GM18505 (cell line): Measurements from ENCODE around the gene PXT1.
"Not testable (repeated sequence)": the region's sequence is repeated elsewhere in the genome, so short reads cannot be mapped to it uniquely, and the experiment has no call there.

Experiments
- ATAC-seq: cut with Tn5 transposase; IDR thresholded peaks from one replicate; pipeline ENCODE4 v1.9.1; 2021; ENCODE audit not compliant: unreplicated experiment
- POLR2A ChIP-seq: IDR thresholded peaks from 4 replicates; pipeline ENCODE4 v1.6.1; 2011; ENCODE audit warnings: borderline replicate concordance; ENCODE audit not compliant: insufficient read depth, insufficient read length; ENCODE audit errors: extremely low read depth

Gene PXT1

DNA sequence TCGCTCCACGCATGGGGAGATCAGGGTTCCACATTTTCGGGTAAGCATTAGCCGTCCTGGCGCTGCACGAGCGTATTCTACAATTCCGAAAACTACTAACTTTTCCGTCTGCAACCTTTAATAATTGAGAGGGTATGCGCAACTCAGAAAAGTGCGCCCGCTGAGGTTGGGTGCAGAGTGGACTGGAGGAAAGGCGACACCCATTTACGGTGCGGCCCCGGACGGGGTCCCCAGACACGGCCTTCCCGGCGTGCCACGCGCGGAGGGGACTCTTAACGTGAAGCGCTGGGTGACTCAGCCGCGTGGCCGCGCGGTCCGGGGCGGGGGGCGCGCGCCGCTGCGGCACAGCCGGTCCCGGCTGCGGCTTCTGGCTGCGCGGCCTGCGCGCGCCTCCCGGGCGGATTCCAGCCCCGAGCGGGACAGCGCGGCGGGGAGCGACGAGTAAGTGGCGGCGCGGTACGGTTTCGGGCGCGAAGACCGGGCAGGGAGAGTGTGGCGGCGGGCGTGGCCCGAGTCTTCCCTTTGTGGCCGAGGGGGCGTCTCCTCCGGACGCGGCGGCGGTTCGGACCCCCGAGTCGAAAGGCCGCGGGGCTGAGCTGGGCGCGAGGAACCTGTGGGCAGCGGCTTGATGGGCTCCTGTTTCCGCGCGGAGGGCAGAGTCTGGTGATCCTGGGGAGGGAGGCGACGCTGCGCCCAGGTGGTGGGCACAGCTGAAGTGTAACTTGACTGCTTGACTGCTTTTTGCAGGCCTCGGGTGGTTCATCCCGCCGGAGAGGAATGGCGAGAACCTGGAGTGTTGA, at the start of gene PXT1, which contains the start of gene KCTD20:
PXT1 (minus strand) TSS at position 184 of the 800 bp plus-strand sequence. CDS start 16,772 bp downstream, outside the sequence.
KCTD20 (plus strand) TSS at position 330 of the 800 bp plus-strand sequence. CDS start 27,098 bp downstream, outside the sequence.
- peak; percentile 82 for TF ChIP-seq POLR2A
- ATAC-seq = peak; percentile 83

- no peak for TF ChIP-seq POLR2A
- ATAC-seq = no peak
Observed at GRCh38 chr6:36492092-36492491, 49.4 kb upstream of the PXT1 start.

GRCh38 chr6:36491378-36491965, 48.8 kb upstream of the PXT1 start:
- no peak for TF ChIP-seq POLR2A
- ATAC-seq = no peak

DNA sequence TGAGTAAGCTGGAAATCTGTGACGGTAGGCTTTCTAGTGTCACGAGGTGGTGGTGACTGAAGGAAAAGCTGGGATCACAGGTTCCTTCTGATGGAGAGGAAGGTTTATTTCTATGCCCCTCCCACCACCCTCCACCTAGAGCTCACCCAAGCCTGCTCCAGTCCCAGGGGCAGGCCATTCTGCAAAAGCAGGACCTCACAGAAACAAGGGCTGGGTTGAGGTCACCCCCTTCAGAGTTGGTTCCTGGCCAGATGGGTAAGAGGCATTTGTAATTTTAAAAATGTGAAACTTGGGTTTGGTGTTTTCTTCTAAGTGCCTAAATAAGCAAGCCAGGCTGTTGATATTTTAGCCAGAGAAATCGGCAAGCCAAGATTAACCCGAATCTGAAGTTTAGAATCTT, 46.8 kb upstream of the PXT1 start:
- ATAC-seq = no peak
- TF ChIP-seq POLR2A = no peak

DNA sequence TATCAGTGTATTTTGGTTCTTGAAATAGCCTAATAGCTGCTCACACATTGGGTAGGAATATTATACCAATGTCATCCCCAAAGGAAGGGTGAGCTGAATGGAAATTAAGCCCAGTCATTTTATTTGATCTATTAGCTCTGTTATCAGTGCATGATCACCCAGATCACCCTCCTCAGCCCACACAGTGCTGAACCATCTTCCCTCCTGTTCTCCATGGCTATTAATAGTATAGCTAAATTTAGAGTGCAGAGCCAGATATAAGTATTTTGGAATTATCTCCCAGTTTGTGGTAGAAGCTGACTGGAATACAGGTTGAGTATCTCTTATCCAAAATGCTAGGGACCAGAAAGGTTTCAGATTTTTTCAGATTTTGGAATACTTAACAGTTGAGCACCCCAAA, 45.6 kb upstream of the PXT1 start:
- no peak for TF ChIP-seq POLR2A
- ATAC-seq = no peak

GRCh38 chr6:36487698-36488097, 45.0 kb upstream of the PXT1 start:
- no peak for ATAC-seq
- TF ChIP-seq POLR2A = no peak

- no peak for TF ChIP-seq POLR2A
- no peak for ATAC-seq
Observed at GRCh38 chr6:36484736-36485135, 42.1 kb upstream of the PXT1 start.

GRCh38 chr6:36483326-36483725, 40.7 kb upstream of the PXT1 start:
- ATAC-seq = not testable (repeated sequence)

GRCh38 chr6:36479256-36479655, 36.6 kb upstream of the PXT1 start:
- no peak for ATAC-seq
- no peak for TF ChIP-seq POLR2A

- ATAC-seq = no peak
- no peak for TF ChIP-seq POLR2A
Observed at GRCh38 chr6:36478051-36478526, 35.4 kb upstream of the PXT1 start.

- TF ChIP-seq POLR2A = no peak
- ATAC-seq = no peak
Observed at GRCh38 chr6:36469946-36470345, 27.3 kb upstream of the PXT1 start.

DNA sequence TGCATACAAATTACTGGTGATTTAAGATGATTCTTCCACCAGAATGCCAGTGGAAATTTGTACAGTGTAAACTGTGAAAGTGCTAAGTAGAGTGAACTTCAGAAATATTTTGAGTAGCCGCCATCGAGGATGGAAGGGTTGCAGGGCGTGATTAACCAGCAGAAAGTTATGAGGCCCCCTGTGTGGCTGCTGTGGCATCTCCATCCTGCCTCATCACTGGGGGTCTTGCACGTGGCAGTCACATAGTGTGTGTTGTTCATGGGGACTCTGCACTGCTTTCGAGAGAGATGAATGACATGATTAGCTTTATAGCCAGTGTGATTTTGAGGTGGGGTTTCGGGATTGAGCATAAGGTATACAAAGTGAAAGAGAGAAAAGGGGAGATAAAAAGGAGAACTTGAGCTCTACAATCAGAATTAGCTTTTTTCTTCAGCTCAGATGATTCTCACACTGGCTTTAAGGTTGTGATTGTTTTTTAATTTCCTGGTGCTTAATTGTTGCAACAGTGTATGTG, 26.6 kb upstream of the PXT1 start:
- TF ChIP-seq POLR2A = no peak
- no peak for ATAC-seq

- TF ChIP-seq POLR2A = no peak
- ATAC-seq = no peak
Observed at GRCh38 chr6:36467625-36468024, 25.0 kb upstream of the PXT1 start.

GRCh38 chr6:36464233-36464632, 21.6 kb upstream of the PXT1 start:
- ATAC-seq = no peak
- no peak for TF ChIP-seq POLR2A

DNA sequence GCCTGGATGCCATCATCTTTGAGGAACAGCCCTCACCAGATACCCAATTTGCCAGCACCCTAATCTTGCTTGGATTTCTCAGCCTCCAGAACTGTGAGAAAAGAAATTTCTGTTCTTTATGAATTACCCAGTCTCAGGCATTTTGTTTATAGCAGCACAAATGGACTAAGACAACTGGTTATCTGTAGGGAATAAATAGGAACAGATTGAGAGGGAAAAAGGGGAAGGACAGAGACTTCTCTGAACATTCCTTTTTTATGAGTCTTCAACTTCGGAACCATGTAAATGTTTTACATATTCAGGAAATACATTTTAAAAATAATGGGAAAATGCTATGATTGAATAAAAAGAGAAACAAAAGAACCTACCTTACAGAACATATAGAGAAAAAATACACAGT, 21.0 kb upstream of the PXT1 start:
- TF ChIP-seq POLR2A = no peak
- no peak for ATAC-seq

DNA sequence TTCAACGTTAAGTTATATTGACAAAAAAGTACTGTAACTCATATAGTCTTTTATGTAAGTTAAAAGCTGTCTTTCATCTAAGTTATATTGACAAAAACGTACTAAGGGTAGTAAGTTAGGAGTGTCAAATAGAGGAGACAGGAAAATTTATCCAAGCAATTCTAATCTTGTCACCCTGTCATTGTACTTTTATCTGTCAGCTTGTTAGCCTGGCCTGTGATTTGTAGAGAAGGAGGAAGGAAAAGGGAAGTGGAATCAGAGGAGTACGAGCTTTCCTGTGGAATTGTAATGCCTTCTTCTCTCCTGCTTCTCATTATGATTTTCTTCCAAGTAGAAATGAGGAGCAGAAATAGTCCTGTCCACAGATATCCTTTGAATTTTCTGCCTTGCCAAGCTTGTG, 19.0 kb upstream of the PXT1 start:
- no peak for ATAC-seq
- TF ChIP-seq POLR2A = no peak
